Fibroblast of lung (primary cell): ENCODE results near the gene MDN1.

Experiments
- EZH2 ChIP-seq: IDR thresholded peaks from 2 replicates; pipeline ENCODE4 v1.5.1; 2012; ENCODE audit warnings: low read length, control low read depth, mild to moderate bottlenecking; ENCODE audit errors: missing control alignments
- TF ChIP-seq, protein P1 (sequence below), 2 donors: IDR thresholded peaks in 1 of 2; conservative IDR thresholded peaks in 1 of 2; 1 replicate in 1 of 2; 2 replicates in 1 of 2; pipeline ENCODE4 v1.5.1; 2011 to 2012; ENCODE audit warnings: low read length in 2 of 2, control low read depth in 1 of 2, inconsistent platforms in 1 of 2, low read depth in 1 of 2, mild to moderate bottlenecking in 1 of 2

DNA sequence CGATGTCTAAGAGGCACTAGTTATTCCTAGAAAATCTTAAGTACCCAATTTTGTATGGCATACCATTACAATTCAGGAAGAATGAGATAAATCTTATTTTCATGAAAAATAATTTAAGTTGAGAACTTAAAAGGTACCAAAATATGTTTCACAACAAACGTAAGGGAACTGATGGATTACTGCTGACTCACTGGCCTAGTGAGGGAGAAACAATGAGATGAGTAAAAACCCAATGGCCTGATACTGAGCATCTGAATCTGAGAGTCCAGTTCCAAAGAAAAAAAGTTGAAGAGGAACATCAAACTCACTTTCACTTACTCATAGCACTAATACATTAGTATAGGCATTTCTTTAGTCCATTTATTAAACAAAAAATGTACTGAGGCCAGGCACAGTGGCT lies 56.0 kb downstream of the MDN1 start:
- TF ChIP-seq, protein P1, sequence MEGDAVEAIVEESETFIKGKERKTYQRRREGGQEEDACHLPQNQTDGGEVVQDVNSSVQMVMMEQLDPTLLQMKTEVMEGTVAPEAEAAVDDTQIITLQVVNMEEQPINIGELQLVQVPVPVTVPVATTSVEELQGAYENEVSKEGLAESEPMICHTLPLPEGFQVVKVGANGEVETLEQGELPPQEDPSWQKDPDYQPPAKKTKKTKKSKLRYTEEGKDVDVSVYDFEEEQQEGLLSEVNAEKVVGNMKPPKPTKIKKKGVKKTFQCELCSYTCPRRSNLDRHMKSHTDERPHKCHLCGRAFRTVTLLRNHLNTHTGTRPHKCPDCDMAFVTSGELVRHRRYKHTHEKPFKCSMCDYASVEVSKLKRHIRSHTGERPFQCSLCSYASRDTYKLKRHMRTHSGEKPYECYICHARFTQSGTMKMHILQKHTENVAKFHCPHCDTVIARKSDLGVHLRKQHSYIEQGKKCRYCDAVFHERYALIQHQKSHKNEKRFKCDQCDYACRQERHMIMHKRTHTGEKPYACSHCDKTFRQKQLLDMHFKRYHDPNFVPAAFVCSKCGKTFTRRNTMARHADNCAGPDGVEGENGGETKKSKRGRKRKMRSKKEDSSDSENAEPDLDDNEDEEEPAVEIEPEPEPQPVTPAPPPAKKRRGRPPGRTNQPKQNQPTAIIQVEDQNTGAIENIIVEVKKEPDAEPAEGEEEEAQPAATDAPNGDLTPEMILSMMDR (conservative IDR thresholded peaks at IDR 0.05 in 1 of 2, IDR thresholded peaks at IDR 0.05 in 1 of 2; ENCODE audit: low read depth in 1 of 2, low read length in 2 of 2) = no peak
- TF ChIP-seq EZH2 = no peak
